Measurements from ENCODE around the gene SLC6A2. TPM values are rescaled to one million over a fixed set of nuclear protein-coding genes. Genes with fewer than 3 reads are reported as not detected.
A peak's percentile ranks its signal among the peaks of the same experiment; 100 is the strongest.
"Not testable (repeated sequence)": the region's sequence is repeated elsewhere in the genome, so short reads cannot be mapped to it uniquely, and the experiment has no call there.

SLC6A2 gene
- total RNA-seq, 1 experiment from 2014 or later, result 0.61 TPM

GRCh38 chr16:55746081-55746480 lies 90.3 kb downstream of the SLC6A2 start:
- ChIA-PET CTCF (no interaction called here), POLR2A (ENCODE audit: unreplicated experiment) (no interaction called here)
- Histone ChIP-seq H3K27me3 (ENCODE audit: insufficient read depth, low read depth) (no peaks in the 10 kb centered on the region), H3K9me2 (ENCODE audit: insufficient read depth) (no peaks in the 10 kb centered on the region), H3K9me3 (ENCODE audit: insufficient read depth, low read depth) (no peaks in the 10 kb centered on the region), H4K20me1 (ENCODE audit: insufficient read depth) (no peaks in the 10 kb centered on the region), H2AFZ (no peak overlapping the region), H3F3A (ENCODE audit: insufficient read depth, low read depth) (no peaks in the 10 kb centered on the region), H3K4me3 (no peak overlapping the region), H3K4me2 (no peak overlapping the region), H3K27ac (no peak overlapping the region), H3K4me1 (replicated peaks; ENCODE audit: insufficient read depth) (no peaks in the 10 kb centered on the region), H3K36me3 (ENCODE audit: low read depth) (no peaks in the 10 kb centered on the region), H3K79me2 (ENCODE audit: low read depth) (no peaks in the 10 kb centered on the region)
- intact Hi-C loops (cut with micrococcal nuclease; ENCODE audit: unreplicated experiment), result no loop called here
- no TSS peak for BruUV-seq (replicated peaks)
- no peak for DNase-seq
- TF ChIP-seq CTCF (conservative IDR thresholded peaks at IDR 0.05), result no peak
- TF ChIP-seq EZH2 (IDR thresholded peaks at IDR 0.05; ENCODE audit: low read depth), result no peak

- Histone ChIP-seq H3K9me2 (ENCODE audit: insufficient read depth) (no peaks in the 10 kb centered on the region), H3F3A (ENCODE audit: insufficient read depth, low read depth) (peaks cover 8% of the 10 kb centered on the region), H3K36me3 (ENCODE audit: low read depth) (no peaks in the 10 kb centered on the region), H2AFZ (no peak overlapping the region), H3K9me3 (ENCODE audit: insufficient read depth, low read depth) (peaks cover 4% of the 10 kb centered on the region; the same call in 1 of the 2 replicates), H3K4me3 (no peak overlapping the region), H3K4me2 (no peak overlapping the region), H3K27ac (no peak overlapping the region), H3K4me1 (replicated peaks; ENCODE audit: insufficient read depth) (no peaks in the 10 kb centered on the region), H3K79me2 (ENCODE audit: low read depth) (no peaks in the 10 kb centered on the region), H3K27me3 (ENCODE audit: insufficient read depth, low read depth) (no peaks in the 10 kb centered on the region), H4K20me1 (ENCODE audit: insufficient read depth) (no peaks in the 10 kb centered on the region)
- CTCF ChIA-PET, result no interaction called here
- POLR2A ChIA-PET (ENCODE audit: unreplicated experiment), result no interaction called here
- DNase-seq, result no peak
- TF ChIP-seq EZH2 (IDR thresholded peaks at IDR 0.05; ENCODE audit: low read depth) (no peak), CTCF (conservative IDR thresholded peaks at IDR 0.05) (no peak)
- no TSS peak for BruUV-seq (replicated peaks)
- intact Hi-C loops (cut with micrococcal nuclease; ENCODE audit: unreplicated experiment), result no loop called here
Observed at GRCh38 chr16:55747785-55748184, 92.0 kb downstream of the SLC6A2 start.

- peak in 1 of 2 experiments; percentile 89 for DNase-seq
Observed at GRCh38 chr16:55752465-55753144, 96.8 kb downstream of the SLC6A2 start.

GRCh38 chr16:55753145-55753631 lies 97.4 kb downstream of the SLC6A2 start:
- CTCF ChIA-PET; POLR2A ChIA-PET (ENCODE audit: unreplicated experiment); H3K4me2 ChIP-seq; H3K36me3 ChIP-seq (ENCODE audit: low read depth); H3K4me3 ChIP-seq; H4K20me1 ChIP-seq (ENCODE audit: insufficient read depth); H3K4me1 ChIP-seq (replicated peaks; ENCODE audit: insufficient read depth); H2AFZ ChIP-seq; H3K79me2 ChIP-seq (ENCODE audit: low read depth); BruUV-seq (replicated peaks); H3K9me2 ChIP-seq (ENCODE audit: insufficient read depth); H3K27me3 ChIP-seq (ENCODE audit: insufficient read depth, low read depth): not testable (repeated sequence)
- Histone ChIP-seq H3K9me3 (ENCODE audit: insufficient read depth, low read depth) (peaks cover 12% of the 10 kb centered on the region), H3F3A (ENCODE audit: insufficient read depth, low read depth) (peaks cover 22% of the 10 kb centered on the region), H3K27ac (peak overlapping the region; percentile 98)
- DNase-seq, result peak in 1 of 2 experiments; percentile 90
- intact Hi-C loops (cut with micrococcal nuclease; ENCODE audit: unreplicated experiment), result loop anchor here (10.0 kb wide), 1 partner anchor 82 kb away; the partner anchor contains the start of gene CES1

More at GRCh38 chr16:55752465-55753144, 96.8 kb downstream of the SLC6A2 start:
- H3K4me3 ChIP-seq; H3K79me2 ChIP-seq (ENCODE audit: low read depth); H3K4me1 ChIP-seq (replicated peaks; ENCODE audit: insufficient read depth); POLR2A ChIA-PET (ENCODE audit: unreplicated experiment); H2AFZ ChIP-seq; H3K4me2 ChIP-seq; BruUV-seq (replicated peaks); H3K27me3 ChIP-seq (ENCODE audit: insufficient read depth, low read depth); H3K9me2 ChIP-seq (ENCODE audit: insufficient read depth); H4K20me1 ChIP-seq (ENCODE audit: insufficient read depth); CTCF ChIA-PET; H3K36me3 ChIP-seq (ENCODE audit: low read depth): not testable (repeated sequence)
- Histone ChIP-seq H3K9me3 (ENCODE audit: insufficient read depth, low read depth) (peaks cover 12% of the 10 kb centered on the region), H3F3A (ENCODE audit: insufficient read depth, low read depth) (peaks cover 22% of the 10 kb centered on the region), H3K27ac (peak overlapping the region; percentile 98)
- intact Hi-C loops (cut with micrococcal nuclease; ENCODE audit: unreplicated experiment), result loop anchor here (10.0 kb wide), 1 partner anchor 82 kb away; the partner anchor contains the start of gene CES1

Other genes starting within 250 kb of the SLC6A2 start
- gene MMP2, start 176.8 kb upstream of the SLC6A2 start, total RNA-seq (2021), result 0.50 and 1.6 TPM in 2 replicates
- gene LPCAT2, start 146.9 kb upstream of the SLC6A2 start, total RNA-seq (2021), result 87.7 and 92.6 TPM in 2 replicates
- gene CAPNS2, start 89.3 kb upstream of the SLC6A2 start, total RNA-seq (2021), result 1.8 and 2.1 TPM in 2 replicates
- 107 and 141 TPM in 2 replicates for gene CES1, start 177.1 kb downstream of the SLC6A2 start, total RNA-seq (2021)
- gene CES5A, start 219.4 kb downstream of the SLC6A2 start, total RNA-seq (2021), result not detected in 2 replicates

All from PC-9 (cell line).